Ishikawa (cell line): ENCODE measurements around the gene ATP6V1C2.

Source experiments
- CEBPB ChIP-seq: IDR thresholded peaks from 2 replicates; pipeline ENCODE4 v1.6.1; 2012
- EP300 ChIP-seq: IDR thresholded peaks from 2 replicates; pipeline ENCODE4 v1.6.1; 2012; ENCODE audit warnings: borderline replicate concordance
- MAX ChIP-seq: IDR thresholded peaks from 2 replicates; pipeline ENCODE4 v1.6.1; 2012
- RAD21 ChIP-seq: IDR thresholded peaks from 2 replicates; pipeline ENCODE4 v1.6.1; 2012; ENCODE audit warnings: low read depth
- REST ChIP-seq: IDR thresholded peaks from 2 replicates; pipeline ENCODE4 v1.6.1; 2012; ENCODE audit warnings: low read depth, mild to moderate bottlenecking
- TAF1 ChIP-seq: IDR thresholded peaks from 2 replicates; pipeline ENCODE4 v1.6.1; 2012; ENCODE audit warnings: low read depth, mild to moderate bottlenecking
- USF1 ChIP-seq: IDR thresholded peaks from 2 replicates; pipeline ENCODE4 v1.6.1; 2012
- YY1 ChIP-seq: IDR thresholded peaks from 2 replicates; pipeline ENCODE4 v1.6.1; 2012; ENCODE audit warnings: low read depth

GRCh38 chr2:10796703-10797102 is 75.3 kb downstream of the ATP6V1C2 start:
- TF ChIP-seq REST, result no peak
- no peak for TF ChIP-seq USF1
- TF ChIP-seq EP300, result no peak
- TF ChIP-seq MAX, result no peak
- TF ChIP-seq YY1, result no peak
- TF ChIP-seq TAF1, result no peak
- TF ChIP-seq CEBPB, result no peak
- TF ChIP-seq RAD21, result no peak
